Heart left ventricle (tissue), 16 donors: ENCODE data around the gene ARAP3. TPM values are rescaled to one million over a fixed set of nuclear protein-coding genes. Genes with fewer than 3 reads are reported as not detected.
A peak's percentile ranks its signal among the peaks of the same experiment; 100 is the strongest.

Source experiments
- ATAC-seq, 4 donors: fragments of 200-7000 bp; cut with Tn5 transposase; one replicate each; pipeline ENCODE4 v1.9.1; 2020 to 2022; ENCODE audit warnings: moderate library complexity in 4 of 4, mild to moderate bottlenecking in 3 of 4, moderate number of reproducible peaks in 1 of 4
- DNase-seq, 5 donors: peaks; one replicate each; pipeline ENCODE4 v3.0.0-alpha.2; 2020
- H3K27ac ChIP-seq, 12 donors: fragments of 200-600 bp; sonication (generic) in 4 of 12; one replicate each; pipeline versions ENCODE4 v1.5.0 to v1.8.0; 2016 to 2022; ENCODE audit warnings: mild to moderate bottlenecking in 2 of 12
- H3K27me3 ChIP-seq, 9 donors: fragments of 200-600 bp; sonication (generic) in 2 of 9; one replicate each; pipeline versions ENCODE4 v1.5.1 to v1.8.0; 2016 to 2022; ENCODE audit warnings: mild to moderate bottlenecking in 3 of 9
- H3K36me3 ChIP-seq, 9 donors: fragments of 200-600 bp; sonication (generic) in 2 of 9; one replicate each; pipeline versions ENCODE4 v1.5.0 to v1.8.0; 2018 to 2022; ENCODE audit warnings: mild to moderate bottlenecking in 2 of 9
- H3K4me1 ChIP-seq, 12 donors: fragments of 200-600 bp; sonication (generic) in 4 of 12; one replicate each; pipeline versions ENCODE4 v1.5.0 to v1.8.0; 2016 to 2022; ENCODE audit warnings: mild to moderate bottlenecking in 3 of 12
- H3K4me3 ChIP-seq, 12 donors: fragments of 200-600 bp; sonication (generic) in 4 of 12; one replicate each; pipeline versions ENCODE4 v1.5.0 to v1.8.0; 2017 to 2022; ENCODE audit warnings: mild to moderate bottlenecking in 9 of 12, moderate library complexity in 4 of 12
- H3K9me3 ChIP-seq, 12 donors: fragments of 200-600 bp; sonication (generic) in 4 of 12; one replicate each; pipeline versions ENCODE4 v1.5.0 to v1.8.0; 2016 to 2022; ENCODE audit warnings: mild to moderate bottlenecking in 1 of 12
- CTCF ChIP-seq, 12 donors: fragments of 200-600 bp; sonication (generic) in 4 of 12; IDR thresholded peaks; one replicate each; pipeline versions ENCODE4 v1.5.0 to v1.8.0; 2018 to 2022; ENCODE audit warnings: antibody characterized with exemption in 12 of 12, mild to moderate bottlenecking in 5 of 12
- POLR2A ChIP-seq, 2 donors: fragments of 450-650 bp; IDR thresholded peaks; one replicate each; pipeline ENCODE4 v1.6.1; 2017; ENCODE audit warnings: antibody characterized with exemption in 2 of 2, mild to moderate bottlenecking in 2 of 2, moderate library complexity in 2 of 2
- WGBS, 4 donors: extraction: QIAGEN DNeasy Blood & Tissue Kit in 2 of 4; methylation state at CpG; one replicate each; pipeline versions ENCODE4 v1.1.5 to v1.1.7; 2013 to 2018; 5-methylcytosine and 5-hydroxymethylcytosine counted together
- intact Hi-C, 10 donors: fragments of 100-400 bp; cut with DNase I; formaldehyde crosslinking; loops; one replicate each; pipeline versions ENCODE4 v1.11.1 to v1.14.2; 2022
- polyA plus RNA-seq, 2 donors: library from polyadenylated mRNA; stranded (reverse); fragments of 200-250 nt; gene quantifications; one replicate each; pipeline ENCODE4 v1.2.3, GENCODE V29; 2013
- total RNA-seq, 9 donors: library from RNA; depleted of rRNA in 2 of 9; stranded (reverse); fragments of >200 nt in 2 of 9; fragmentation: NEBNext Ultra II Directional in 3 of 9; extraction: Animal tissue kit (Norgen Biotek cat#: 25700) in 3 of 9; gene quantifications; one replicate each; pipeline versions ENCODE4 v1.1.0 to v1.2.4, GENCODE V29; 2016 to 2023
- donor health status: ischemic (EF 13 %, LVEDD 7.1; RV severe dilation, severe dysfunction).
- donor health status: healthy with polysubstance abuse.
- donor health status: DM: no; HTN: yes; CAD: no.
- donor health status: DM: no; HTN: no; CAD: no.
- donor health status: ischemic (EF 25% LVEDD 6.9; RV normal size, moderate dysfunction).
- donor health status: ischemic (EF 25% LVEDD 5.7; RV mildly dilated, moderate dysfunction).
- donor health status: healthy.
- donor health status: DM: yes; HTN: yes; CAD: no.
- donor health status: ischemic (EF 35%, LVEDD 5.7; RV mildly dilated, moderate dysfunction).
- donor health status: nonischemic (EF 11% LVEDD 7.7; RV severe dilation, severe dysfunction).
- donor health status: DM: yes; HTN: yes; CAD: no.
- donor health status: PGD.
- donor health status: ischemic (EF 29% LVEDD 5.4; RV normal size, mild dysfunction).
- donor health status: nonischemic (EF 23%, LVEDD 6.1; RV moderate dilation, normal function).

Gene ARAP3
- total and polyA plus RNA-seq, 11 donors = 8.9 to 20.5 (median 13.8) TPM

GRCh38 chr5:141675672-141676071 is 6.4 kb downstream of the ARAP3 start:
- ATAC-seq (no peak), DNase-seq (no peak)
- TF ChIP-seq POLR2A (IDR thresholded peaks at IDR 0.05) (no peak), CTCF (IDR thresholded peaks at IDR 0.05) (no peak)
- WGBS, 4 donors = 84 to 90% (median 88%) methylated on average over 4 of the region's 4 CpGs
- H3K27ac ChIP-seq = no peak overlapping the region
- peaks cover 0 to 31% (median 3%) of the 10 kb centered on the region in 12 donors for H3K4me1 ChIP-seq
- no peak overlapping the region for H3K4me3 ChIP-seq
- intact Hi-C loops = no loop called here
- H3K36me3 ChIP-seq = peaks cover 0 to 66% (median 23%) of the 10 kb centered on the region in 9 donors
- H3K9me3 ChIP-seq = no peaks in the 10 kb centered on the region
- no peaks in the 10 kb centered on the region for H3K27me3 ChIP-seq

GRCh38 chr5:141674747-141675146 is 7.3 kb downstream of the ARAP3 start:
- WGBS, 4 donors = 64 to 72% (median 71%) methylated on average over 5 of the region's 5 CpGs
- Histone ChIP-seq H3K27me3 (no peaks in the 10 kb centered on the region), H3K27ac (no peak overlapping the region), H3K9me3 (no peaks in the 10 kb centered on the region), H3K36me3 (peaks cover 0 to 73% (median 32%) of the 10 kb centered on the region in 9 donors), H3K4me1 (peaks cover 0 to 22% (median 0%) of the 10 kb centered on the region in 12 donors), H3K4me3 (no peak overlapping the region)
- TF ChIP-seq POLR2A (IDR thresholded peaks at IDR 0.05) (no peak), CTCF (IDR thresholded peaks at IDR 0.05) (no peak)
- ATAC-seq = no peak
- intact Hi-C loops = no loop called here
- no peak for DNase-seq

DNA sequence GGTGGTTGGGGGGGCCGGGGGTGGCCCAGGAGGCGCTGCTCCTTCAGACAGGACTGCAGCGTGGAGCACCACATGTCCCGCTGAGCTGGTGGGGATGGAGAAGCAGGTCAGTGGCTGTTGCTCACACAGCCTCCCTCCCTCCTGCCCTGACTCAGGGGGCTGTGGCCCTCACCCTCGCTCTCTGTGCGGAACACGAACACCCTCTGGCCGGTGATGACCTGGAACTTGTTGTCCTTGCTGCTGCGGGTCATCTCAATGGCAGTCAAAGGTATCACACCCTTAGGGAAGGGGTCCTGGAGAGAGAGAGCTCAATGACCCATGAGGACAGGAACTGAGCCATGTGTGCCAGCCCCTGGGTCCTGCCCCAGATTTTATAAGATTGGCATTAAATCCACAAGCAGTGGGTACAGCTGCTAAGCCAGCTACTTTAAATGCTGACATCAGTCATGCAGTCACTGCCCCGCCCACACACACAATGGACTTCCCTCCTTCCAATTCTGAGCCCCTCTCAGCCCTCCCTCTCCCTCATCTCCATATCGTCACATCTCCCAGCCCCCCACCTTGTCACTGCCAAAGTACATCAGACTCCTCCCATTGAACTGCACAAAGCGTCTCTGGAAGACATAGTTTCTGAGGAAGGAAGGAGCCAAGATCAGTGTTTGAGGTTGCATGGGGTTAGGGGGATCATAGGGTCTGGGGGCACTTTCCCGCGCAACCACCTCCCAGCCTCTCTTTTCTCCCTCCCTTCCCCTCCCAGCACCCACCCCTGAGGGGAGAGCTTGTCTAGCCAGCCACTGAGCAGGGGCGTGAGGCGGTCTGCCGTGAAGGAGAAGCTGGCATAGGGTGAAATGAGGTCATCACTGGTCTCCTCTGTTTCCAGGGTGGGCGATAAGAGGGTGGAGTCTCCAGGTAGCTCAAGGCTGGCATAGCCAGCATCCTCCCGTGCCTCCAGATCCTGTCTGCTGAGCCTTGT is 8.9 kb downstream of the ARAP3 start:
- intact Hi-C loops = no loop called here
- peak in 2 of 4 donors; percentile 65 to 73 for ATAC-seq

More for the DNA sequence above, 8.9 kb downstream of the ARAP3 start:
- peaks cover 0 to 74% (median 35%) of the 10 kb centered on the region in 9 donors for H3K36me3 ChIP-seq
- 77 to 81% (median 79%) methylated on average over 9 to 19 of the region's 19 CpGs for WGBS, 4 donors
- no peaks in the 10 kb centered on the region for H3K9me3 ChIP-seq
- no peaks in the 10 kb centered on the region for H3K27me3 ChIP-seq
- TF ChIP-seq CTCF (IDR thresholded peaks at IDR 0.05) = no peak
- no peak for TF ChIP-seq POLR2A (IDR thresholded peaks at IDR 0.05)
- no peak overlapping the region for H3K4me3 ChIP-seq
- peak overlapping the region in 2 of 12 donors; percentile 19 to 59 for H3K27ac ChIP-seq
- peak in 1 of 5 donors; percentile 39 for DNase-seq
- peaks cover 0 to 12% (median 0%) of the 10 kb centered on the region in 12 donors for H3K4me1 ChIP-seq
